Daoy (cell line): Measurements from ENCODE around the gene COL6A1. TPM values are rescaled to one million over a fixed set of nuclear protein-coding genes. Genes with fewer than 3 reads are reported as not detected.

Source experiments
- DNase-seq: peaks from one replicate; pipeline ENCODE4 v3.0.0-alpha.2; 2015; ENCODE audit warnings: low read depth
- total RNA-seq: library from RNA; depleted of rRNA; stranded (reverse); fragments of >200 nt; shearing (Covaris generic); gene quantifications from 2 replicates; pipeline ENCODE4 v1.2.3, GENCODE V29; 2014; rRNA removed

COL6A1 gene, protein sequence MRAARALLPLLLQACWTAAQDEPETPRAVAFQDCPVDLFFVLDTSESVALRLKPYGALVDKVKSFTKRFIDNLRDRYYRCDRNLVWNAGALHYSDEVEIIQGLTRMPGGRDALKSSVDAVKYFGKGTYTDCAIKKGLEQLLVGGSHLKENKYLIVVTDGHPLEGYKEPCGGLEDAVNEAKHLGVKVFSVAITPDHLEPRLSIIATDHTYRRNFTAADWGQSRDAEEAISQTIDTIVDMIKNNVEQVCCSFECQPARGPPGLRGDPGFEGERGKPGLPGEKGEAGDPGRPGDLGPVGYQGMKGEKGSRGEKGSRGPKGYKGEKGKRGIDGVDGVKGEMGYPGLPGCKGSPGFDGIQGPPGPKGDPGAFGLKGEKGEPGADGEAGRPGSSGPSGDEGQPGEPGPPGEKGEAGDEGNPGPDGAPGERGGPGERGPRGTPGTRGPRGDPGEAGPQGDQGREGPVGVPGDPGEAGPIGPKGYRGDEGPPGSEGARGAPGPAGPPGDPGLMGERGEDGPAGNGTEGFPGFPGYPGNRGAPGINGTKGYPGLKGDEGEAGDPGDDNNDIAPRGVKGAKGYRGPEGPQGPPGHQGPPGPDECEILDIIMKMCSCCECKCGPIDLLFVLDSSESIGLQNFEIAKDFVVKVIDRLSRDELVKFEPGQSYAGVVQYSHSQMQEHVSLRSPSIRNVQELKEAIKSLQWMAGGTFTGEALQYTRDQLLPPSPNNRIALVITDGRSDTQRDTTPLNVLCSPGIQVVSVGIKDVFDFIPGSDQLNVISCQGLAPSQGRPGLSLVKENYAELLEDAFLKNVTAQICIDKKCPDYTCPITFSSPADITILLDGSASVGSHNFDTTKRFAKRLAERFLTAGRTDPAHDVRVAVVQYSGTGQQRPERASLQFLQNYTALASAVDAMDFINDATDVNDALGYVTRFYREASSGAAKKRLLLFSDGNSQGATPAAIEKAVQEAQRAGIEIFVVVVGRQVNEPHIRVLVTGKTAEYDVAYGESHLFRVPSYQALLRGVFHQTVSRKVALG
- total RNA-seq: 444 and 536 TPM in 2 replicates

DNA sequence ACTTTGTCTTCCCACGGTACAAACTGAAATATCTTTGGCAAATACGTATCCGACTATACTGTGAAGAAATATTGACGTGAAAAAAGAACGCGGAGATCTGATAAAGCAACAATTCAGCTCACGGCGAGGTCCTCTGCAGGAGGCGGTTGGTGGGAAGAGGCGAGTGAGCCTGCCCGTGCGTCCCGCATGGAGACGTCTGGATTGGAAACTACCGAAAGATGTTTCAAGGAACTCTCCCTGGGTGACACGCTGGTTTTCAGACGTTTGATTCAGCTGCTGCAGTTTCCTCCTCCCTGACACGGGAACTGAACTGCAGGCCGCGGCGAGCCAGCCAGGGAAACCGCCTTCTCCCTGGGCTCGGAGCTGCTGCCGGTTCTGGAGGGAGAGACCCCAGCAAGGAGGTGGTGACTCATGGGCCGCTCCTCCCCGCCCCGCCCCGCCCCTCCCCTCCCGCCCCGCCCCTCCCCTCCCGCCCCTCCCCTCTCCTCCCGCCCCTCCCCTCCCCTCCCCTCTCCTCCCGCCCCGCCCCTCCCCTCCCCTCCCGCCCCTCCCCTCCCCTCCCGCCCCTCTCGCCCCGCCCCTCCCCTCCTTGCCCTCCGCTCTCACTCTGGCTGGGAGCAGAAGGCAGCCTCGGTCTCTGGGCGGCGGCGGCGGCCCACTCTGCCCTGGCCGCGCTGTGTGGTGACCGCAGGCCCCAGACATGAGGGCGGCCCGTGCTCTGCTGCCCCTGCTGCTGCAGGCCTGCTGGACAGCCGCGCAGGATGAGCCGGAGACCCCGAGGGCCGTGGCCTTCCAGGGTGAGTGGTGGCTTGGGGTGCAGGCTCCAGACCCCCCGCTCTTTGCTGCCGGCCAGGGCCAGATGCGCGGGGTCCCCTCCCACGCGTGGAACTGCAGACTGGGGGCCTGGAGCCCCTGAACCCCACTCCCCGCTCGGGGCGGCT is at the start of gene COL6A1:
Gene COL6A1 (plus strand): TSS at position 620 of the 941 bp plus-strand sequence. CDS start 81 bp downstream, at position 701.
- DNase-seq: peak; percentile 96

DNA sequence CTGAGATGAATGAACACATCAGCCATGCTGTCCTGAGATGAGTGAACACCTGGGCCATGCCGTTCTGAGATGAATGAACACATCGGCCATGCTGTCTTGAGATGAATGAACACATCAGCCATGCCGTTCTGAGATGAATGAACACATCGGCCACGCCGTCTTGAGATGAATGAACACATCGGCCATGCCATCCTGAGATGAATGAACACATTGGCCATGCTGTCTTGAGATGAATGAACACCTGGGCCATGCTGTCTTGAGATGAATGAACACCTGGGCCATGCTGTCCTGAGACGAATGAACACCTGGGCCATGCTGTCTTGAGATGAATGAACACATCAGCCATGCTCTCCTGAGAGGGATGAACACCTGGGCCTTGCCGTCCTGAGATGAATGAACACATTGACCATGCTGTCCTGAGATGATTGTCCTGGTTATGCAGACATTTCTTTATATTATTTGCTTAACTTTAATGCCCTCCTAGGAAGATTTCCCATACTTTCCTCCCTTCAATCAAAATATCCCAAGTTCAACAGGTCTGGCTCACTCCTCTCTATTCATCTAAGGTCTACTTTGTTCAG is 48.6 kb upstream of the COL6A1 start:
- DNase-seq: no peak

DNA sequence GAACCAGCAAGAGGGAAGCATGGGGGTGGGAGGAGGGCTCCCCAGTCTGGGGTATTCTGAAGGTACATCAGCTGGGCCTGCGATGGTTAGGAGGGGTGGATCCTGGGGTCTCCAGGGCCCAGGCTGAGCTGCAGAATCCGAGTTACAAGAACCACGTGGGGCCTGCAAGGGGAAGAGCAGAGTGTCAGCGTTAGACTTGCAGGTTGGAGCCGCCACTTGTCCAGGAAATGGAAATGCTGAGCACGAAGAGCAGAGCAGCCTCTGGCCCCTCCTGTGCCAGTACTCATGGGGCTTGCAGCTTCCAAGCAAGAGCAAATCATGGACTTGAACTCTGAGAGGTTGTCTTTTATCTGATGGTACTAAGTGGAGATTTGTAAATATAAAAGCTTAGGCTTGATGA is 47.5 kb upstream of the COL6A1 start:
- DNase-seq: no peak

DNA sequence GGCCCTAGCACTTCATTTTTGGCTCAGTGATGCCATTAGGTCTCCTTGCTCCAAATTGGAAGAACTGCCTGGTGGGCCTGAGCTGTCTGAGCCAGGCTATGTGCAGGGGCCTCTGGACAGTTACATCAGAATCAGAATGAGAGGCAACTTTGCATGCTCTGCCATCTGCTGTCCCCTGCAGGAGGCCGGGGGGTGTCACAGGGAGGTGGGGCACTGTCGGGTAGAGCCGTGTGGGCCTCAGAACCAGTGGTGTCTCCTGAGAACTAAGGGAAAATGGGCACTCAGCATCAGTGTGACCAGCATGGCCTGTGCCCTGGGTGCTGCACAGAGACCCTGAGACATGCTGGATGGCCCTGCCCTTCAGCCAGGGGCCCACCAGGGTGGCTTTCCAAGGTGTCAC is 47.0 kb upstream of the COL6A1 start:
- no peak for DNase-seq

DNA sequence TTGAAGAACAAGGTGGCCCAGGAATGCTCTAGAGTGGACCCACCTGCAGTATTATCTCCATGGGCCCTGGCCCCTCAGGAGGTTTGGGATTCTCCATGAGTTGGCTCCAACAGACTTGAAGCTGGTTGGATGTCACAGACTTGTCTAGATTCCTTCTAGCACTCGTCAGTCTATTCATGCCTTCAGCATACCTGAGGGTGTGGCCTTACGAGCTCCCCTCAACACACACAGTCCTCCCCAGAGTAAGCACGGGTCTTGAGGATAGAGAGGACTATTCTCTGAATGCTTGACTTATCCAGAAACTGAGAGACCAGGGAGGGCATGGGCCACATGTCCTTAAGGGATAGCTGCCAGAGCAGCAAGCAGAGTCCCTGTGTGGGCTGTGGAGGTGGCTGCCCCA is 45.9 kb upstream of the COL6A1 start:
- no peak for DNase-seq

DNA sequence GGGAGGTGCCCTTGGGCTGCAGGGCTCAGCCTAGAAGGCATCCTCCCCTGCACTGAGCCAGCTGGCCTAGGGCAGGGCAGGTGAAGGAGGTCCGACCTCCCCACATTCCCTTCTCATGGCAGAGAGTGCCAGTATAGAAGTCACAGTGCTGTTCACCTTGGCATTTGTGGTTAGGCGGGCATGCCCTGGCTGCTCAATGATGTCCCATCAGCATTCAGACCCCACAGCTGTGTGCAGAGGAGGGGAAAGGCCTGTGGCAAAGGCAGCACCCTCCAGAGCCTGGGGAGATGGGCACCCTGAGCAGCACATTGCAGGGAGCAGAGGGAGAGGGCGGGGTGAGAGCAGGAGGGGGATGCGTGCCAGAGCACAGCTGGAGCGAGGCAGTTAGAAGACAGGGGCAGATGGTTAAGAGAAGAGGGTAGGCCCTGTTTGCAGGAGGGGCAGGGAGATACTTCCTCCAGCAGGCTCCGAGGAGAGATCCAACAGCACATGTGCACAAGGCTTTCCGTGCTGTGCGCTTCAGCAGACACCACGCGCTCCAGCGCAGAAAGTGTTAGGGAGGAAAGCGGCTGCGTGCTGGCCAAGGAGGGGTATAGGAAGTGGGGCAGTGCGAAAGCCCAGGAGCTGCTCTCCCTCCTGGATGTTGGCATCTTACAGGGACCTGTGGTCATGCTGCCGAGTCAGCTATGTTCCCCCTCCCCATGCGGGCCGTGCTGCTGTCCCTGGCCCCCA is 43.7 kb upstream of the COL6A1 start:
- no peak for DNase-seq

DNA sequence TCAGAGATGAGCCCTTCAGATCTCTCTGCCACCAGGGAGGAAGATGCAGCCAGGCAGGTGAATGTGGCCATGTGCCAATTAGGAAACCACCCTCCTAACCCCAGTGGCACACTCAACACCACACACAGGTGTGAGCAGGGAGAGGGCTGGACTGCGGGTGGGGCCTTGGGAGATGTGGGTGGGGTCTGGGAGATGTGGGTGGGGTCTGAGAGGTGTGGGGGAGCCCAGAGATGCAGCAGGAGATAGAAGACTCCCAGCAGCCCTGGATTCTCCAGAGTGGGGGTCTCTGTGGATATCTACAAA is 43.2 kb upstream of the COL6A1 start:
- no peak for DNase-seq

DNA sequence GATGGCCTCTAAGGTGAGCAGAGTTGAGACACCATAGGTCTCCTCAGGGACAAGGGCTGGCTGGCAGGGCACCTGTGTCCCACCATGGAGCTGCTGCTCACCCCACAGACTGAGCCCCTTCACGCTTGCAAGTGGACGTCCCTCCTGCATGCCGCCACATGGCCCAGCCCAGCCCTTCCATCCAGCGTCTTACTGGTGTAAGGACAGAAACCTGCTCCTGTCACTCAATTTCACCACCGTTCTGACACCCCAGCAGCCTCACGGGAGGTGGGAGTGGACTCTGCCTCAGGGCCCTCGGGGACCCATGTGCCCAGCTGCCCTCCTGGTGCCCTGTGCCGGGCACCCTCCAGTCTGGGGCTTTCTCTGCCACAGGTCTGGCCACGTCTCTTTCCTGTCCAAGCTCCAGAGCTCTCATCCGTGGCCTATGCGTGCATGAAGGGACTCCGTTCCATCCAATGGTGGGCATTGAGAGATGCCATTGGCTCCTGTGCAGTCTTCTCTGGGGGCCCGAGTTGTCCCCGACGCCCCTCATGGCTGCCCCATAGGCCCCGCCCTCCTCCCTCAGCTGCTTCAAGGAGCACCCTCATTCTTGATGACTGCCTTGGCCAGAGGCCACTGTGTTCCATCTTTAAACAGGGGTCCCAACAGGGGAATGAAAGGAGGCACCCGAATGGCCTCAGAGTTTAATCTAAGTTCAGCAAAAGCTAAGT is 42.6 kb upstream of the COL6A1 start:
- no peak for DNase-seq

DNA sequence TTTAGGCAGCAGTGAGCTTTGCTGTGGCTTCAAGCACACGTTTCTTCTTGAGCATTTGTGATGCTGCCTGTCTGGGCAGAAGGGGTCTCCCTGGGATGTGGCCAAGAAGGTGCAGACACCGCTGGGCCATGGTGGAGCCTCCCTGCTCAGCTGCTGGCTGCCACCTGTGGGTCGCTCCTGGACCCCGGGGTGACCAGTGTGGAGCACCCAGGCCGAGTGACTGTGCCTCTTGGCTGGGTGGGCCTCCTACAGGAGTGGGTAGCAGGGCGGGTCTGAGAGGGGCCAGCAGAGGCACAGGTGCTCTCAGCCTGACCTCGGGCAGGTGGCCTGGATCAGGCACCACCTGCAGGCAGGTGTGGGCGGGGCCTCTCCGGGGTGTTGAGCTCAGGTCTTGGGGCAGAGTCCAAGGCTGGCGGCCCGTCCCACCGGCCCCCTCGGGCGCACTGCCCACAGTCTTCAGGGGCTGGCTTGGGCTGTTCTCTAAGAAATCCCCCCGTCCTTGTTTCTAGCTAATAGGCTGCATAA is 42.0 kb upstream of the COL6A1 start:
- no peak for DNase-seq

DNA sequence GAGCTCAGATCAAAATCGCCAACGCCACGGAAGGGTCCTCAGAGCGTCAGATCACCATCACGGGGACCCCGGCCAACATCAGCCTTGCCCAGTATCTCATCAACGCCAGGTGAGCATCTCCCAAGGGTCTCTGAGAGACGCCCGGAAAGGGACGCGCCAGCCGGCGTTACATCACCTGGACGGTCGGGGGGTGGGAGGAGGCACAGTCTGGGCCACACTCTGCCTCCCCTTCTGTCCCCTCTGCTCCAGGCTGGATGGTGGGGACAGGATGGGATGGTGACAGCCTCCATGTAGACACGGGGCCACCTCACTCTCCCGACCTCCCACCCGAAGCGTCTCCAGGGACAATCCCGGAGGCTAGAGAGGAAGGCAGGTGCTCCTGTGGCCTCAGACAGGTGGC is 41.5 kb upstream of the COL6A1 start:
- no peak for DNase-seq

DNA sequence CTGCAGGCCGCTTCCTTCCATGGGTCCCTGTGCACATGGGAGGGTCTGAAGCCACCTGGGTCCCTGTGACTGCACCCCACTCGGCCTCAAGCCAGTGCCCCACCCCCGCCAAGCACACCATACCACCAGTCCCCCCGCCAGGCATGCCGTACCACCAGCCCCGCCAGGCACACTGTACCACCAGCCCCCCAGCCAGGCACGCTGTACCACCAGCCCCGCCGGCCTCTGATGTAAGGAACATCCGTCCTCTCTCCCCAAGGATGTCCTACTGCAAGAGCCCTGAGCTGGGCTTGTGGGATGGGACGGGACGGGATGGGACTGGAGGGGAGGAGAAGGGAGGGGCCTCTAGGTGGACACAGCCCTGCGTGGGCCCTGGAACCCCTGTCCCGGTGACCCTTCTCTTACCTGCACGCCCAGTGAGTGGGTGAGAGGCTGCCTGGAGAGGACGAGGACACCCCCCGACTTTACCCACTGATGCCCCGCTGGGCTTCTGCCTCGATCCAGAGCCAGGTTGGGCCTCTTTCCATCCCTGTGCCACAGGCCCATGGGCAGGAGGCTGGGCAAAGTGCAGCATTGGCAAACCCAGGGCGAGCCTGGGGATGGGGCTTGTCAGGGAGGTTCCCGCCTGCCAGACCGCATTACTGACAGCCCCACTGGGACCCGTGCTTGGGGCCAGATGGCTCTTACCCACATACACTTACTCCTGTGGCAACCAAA is 40.8 kb upstream of the COL6A1 start:
- no peak for DNase-seq

DNA sequence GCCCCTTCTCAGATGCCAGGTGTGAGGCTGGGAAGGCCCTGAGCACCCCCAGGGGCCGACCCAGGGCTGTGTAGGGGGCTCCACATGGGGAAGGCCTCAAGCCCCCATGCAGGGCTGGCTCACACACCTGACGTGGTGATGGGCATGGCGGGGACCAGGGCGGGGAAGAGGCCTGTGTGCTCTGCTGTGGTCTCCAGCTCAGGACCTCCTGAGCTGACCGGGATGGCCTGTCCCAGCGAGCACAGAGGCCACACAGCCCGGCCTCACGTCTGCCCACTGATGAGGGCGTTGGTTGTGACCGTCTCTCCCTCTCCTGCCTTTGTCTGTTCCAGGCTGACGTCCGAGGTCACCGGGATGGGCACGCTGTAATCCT is 40.2 kb upstream of the COL6A1 start:
- no peak for DNase-seq

DNA sequence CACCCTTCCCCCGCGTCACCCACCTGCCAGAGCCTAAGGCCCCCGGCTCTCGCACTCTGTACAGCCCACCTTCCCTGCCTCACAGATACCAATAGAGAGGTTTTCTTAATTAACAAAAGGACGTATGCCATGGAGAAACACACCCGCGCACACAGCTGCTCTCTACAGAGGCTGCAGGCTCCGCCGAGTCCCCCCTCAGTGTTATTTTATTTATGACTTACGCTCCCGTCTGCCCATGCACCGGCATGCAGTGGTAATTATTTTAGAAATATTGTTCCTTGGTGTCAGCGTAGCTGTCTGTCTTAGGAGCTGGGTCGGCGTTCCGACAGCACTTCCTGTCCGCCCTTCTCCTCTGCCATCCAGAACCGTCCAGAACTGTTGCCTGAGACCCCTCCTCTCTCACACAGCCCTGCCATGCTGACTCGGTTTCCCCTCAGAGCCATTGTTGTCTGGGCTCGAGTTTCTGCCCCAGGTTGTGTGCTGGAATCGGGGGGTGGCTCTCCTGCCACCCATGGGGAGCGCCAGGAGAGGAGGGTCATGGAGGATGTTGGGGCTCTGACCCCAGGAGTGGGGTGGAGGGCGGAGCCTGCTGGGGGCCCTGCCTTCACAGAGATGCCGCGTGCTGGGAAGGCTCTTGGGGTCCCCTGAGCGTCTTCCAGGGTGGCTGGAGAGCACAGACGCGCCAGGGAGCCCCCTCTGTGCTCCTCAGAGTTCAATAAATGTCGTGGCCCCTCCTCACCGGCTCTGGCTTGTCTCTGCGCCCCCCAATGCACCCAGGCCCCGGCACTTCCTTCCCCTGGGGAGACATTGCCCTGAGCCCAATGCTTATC is 39.6 kb upstream of the COL6A1 start:
- no peak for DNase-seq

DNA sequence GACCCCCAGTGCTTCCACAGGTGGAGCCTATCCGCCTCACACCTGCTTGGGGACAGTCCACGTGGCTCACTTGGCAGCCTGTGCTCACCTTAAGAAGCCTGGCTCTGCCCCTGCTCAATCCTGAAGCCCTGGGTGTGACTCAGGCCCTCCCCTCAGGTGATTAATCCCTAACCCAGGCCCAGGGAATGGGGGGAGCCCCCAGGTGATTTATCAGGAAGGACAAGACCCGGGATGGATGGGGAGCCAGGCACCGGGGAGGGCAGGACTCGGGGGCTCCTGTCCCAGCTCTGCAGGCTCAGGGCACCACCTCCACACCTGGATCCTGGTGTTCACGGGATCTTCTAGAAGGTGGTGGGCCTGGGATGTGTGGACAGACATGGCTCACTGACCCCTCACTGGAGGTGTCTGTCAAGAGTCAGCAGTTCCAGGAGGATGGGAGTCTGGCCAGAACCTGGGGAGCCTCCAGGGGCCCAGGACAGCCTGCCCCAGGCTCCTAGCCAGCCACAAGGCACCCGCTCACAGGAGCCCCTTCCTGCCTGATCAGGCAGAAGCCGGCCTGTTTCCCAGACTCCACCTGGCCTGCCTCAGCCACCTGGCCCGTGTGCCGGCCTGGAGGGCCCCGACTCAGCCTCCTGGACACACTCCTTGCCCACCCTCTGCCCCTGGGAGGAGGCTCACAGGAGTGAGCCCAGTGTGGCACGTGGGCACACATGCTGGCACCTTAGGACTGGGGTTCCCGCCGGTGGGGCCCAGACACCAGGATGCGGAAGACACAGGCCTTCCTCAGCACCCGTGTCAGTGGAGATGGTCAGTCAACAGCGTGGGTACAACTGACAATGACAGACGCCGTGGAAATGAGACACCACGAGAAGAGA is 38.6 kb upstream of the COL6A1 start:
- no peak for DNase-seq

DNA sequence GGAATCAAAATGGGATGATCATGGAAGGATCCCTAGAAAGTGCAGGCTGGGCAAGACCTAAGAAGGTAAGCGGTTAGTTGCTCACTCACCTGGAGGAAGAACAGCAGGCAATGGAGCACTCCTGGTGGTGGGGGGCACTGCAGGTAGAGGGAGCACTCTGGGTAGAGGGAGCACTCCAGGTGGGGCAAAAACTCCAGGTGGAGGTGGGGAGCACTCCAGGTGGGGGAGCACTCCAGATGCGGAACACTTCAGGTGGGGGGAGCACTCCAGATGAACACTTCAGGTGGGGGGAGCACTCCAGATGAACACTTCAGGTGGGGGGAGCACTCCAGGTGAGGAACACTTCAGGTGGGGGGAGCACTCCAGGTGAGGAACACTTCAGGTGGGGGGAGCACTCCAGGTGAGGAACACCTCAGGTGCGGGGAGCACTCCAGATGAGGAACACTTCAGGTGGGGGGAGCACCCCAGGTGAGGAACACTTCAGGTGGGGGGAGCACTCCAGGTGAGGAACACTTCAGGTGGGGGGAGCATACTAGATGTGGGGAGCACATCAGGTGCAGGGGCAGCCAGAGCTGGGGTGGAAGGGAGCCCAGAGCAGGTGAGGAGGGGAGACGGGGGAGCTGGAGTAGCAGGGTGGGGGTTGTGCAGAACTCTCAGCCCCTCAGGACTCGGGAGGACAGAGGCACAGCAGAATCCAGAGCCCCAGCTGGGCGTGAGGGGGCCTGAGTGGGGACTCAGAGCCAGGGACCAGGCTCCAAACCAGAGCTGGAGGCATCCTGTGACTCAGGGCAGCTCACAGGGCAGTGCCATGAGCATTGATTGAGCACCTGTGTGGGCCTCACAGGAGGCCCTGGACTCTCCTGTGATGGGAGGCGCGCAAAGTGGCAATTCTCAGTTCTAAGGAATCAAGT is 37.7 kb upstream of the COL6A1 start:
- DNase-seq: no peak

DNA sequence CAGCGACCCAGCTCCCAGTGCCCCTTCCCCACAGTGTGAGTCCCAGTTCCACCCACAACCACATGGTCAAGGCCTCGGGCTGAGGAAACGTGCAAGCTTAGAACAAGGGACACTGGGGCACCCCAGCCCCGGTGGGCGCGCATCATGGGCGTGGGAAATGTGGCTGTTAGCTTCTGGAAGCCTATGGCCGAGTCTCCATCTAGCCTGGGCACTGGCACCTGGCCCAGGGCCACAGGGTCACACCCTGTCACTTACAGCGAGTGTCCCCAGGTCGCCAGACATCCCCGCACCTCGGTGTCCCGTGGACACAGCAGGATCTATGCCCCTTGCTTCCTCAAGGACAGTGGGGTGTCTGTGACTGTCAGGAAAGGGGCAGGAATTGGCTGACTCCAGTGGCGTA is 37.0 kb upstream of the COL6A1 start:
- no peak for DNase-seq
